GM08714 (cell line): ENCODE data around the gene ANKRD13D.

ENCODE experiments used
- H3K4me3 ChIP-seq: fragments of 200-500 bp; sonication (Bioruptor generic); 2 replicates; pipeline ENCODE4 v1.5.1; 2014; ENCODE audit warnings: mild to moderate bottlenecking, low read length, inconsistent platforms
- ZNF274 ChIP-seq: IDR thresholded peaks from 2 replicates; pipeline ENCODE4 v1.6.1; 2012; ENCODE audit warnings: mild to moderate bottlenecking, low read depth, low read length

Gene ANKRD13D

DNA sequence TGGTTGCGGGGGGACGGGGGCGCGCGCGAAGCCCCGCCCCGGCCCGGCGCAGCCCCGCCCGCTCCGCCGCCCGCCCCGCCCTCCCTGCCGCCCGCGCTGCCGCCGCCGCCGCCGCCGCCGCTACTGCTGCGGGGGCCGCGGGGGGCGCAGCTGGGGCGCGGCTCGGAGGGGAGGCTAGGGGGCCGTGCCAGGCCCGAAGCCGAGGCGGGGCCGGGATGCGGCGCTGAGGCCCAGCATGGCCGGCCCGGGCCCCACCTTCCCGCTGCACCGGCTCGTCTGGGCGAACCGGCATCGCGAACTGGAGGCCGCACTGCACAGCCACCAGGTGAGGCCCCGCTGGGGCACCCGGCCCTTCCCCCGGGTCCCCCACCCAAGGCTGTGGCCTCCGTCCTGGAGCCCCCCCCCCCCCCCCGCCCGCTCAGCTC is at the start of gene ANKRD13D:
ANKRD13D (plus strand) TSS at position 78 of the 425 bp plus-strand sequence; CDS start at position 236, 158 bp downstream.
- peak within 1 kb of the TSS; percentile 89 for H3K4me3 ChIP-seq
- TF ChIP-seq ZNF274: no peak

DNA sequence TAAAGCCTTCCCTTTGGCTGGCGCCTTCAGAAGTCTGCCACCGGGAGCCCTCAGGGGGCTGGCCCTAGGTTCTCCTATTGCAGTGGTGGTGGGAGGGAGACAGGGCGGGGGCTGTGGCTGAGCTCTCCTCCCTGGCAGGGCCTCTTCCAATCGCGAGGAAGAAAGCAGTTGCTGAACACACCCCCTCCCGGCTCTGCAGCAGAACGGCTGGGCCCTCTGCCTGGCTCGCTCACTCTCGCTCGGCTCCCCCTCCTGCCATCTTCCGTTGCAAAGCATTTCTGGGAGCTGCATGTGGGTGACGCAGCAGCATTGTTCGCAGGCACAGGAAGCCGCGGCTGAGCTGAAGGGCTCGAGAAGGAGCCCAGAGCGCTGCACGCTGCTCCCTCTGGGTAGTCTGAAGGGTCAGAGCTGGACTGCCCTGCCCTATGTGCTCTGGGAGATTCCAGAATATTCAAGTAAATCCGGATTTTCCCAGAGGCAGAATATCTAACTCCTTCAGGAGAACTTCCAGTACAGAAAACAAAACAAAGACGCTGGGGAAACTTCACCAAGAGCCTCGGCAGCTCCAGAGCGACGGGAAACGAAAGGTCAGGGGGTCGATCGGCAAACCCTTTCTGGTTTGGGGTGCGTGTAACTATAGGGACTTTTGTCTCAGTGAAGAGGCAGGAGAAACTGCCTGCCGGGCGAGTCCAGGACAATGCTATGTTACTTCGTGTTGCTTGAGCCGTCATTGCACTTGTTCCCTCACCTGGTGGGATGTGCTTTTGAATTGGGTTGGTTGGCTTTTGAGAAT is 49.1 kb upstream of the ANKRD13D start:
- TF ChIP-seq ZNF274: no peak
- H3K4me3 ChIP-seq: peak overlapping the region; percentile 88

DNA sequence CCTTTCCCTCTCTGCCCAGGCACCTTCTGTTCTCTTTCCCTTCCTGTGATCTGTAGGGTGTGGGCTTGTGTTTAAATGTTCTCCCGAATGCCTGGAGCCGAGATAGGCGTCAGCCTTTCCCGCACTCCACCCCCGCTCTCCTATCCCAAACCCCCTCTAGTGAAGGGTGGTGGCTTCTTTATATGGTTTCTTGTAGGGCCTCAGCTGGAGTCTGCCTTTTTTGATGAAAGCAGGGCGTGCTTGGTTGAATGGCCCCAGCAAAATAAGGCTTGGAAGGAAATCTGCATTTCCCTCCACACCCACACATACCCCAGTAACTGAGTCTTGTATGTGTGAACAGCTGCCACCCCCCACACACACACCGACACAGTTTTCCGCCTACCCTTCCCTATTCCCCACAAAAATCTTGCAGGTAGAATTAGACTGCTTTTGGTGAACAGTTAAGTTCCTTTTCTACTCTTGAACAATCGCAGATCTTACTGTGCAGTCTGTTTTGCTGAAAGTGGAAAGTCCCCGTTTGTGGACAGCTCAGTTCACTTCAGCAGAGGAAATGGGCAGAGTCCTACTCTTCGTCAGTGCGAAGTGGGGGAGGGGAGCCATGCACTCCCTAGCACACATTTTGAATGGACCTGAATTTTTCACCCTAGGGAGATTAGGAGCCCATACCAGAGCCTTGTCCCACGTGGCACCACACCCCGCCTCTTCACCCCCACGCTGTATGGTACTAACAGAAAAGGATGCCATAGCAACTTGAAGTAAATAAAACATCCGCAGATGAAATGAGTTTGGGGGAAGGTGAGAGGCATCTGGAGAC is 48.3 kb upstream of the ANKRD13D start:
- H3K4me3 ChIP-seq: peak overlapping the region; percentile 88
- no peak for TF ChIP-seq ZNF274

DNA sequence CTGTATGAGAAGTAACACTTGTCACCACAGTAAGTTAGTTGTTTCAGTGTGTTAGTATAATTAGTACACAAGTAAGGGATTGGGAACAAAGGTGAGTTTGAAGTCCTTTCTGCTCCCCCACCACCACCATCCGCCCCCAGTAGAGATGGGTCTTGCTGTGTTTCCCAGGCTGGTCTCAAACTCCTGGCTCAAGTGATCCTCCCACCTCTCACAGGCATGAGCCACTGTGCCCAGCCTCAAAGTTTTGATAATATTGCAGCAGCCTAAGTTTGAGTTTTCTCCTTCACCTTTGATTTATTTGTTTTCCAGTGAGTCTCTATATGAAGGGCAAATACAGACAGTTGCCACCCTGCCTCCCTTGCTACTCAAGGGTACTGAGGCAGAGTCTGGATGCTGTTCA is 46.6 kb upstream of the ANKRD13D start:
- peak overlapping the region; percentile 88 for H3K4me3 ChIP-seq

DNA sequence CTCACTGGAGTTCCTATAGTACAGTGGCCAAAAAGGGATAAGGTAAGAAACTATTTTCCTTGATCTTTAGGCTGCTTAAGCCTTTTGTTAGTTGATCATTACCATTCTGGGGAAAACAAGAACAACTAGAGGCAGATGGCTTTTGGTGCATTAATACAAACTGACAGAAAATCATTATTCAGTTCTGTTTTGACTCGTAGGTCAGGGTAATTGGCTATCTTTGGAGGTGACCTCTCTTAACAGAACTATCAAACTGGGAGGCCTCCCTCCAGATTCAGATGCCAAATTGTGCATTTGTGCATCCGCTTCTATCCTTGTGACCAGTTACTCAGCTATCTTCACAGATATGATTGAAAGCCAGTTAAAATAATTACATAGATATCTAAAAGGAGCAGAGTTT is 46.1 kb upstream of the ANKRD13D start:
- peak overlapping the region; percentile 88 for H3K4me3 ChIP-seq
- TF ChIP-seq ZNF274: no peak

More for the DNA sequence above, 46.6 kb upstream of the ANKRD13D start:
- TF ChIP-seq ZNF274: no peak

DNA sequence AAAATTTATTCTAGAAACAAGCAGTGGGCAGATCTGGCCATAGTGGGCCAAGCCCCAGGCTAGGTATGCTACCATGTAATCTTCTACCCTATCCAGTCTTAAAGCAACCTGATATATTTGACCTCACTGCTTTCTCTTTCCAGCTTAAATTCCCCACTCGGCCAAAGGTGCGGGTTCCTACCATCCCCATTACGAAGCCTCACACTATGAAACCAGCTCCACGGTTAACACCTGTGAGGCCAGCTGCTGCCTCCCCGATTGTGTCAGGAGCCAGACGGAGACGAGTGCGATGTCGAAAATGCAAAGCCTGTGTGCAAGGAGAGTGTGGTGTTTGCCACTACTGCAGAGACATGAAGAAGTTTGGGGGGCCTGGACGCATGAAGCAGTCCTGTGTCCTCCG is 44.1 kb upstream of the ANKRD13D start:
- TF ChIP-seq ZNF274: no peak

DNA sequence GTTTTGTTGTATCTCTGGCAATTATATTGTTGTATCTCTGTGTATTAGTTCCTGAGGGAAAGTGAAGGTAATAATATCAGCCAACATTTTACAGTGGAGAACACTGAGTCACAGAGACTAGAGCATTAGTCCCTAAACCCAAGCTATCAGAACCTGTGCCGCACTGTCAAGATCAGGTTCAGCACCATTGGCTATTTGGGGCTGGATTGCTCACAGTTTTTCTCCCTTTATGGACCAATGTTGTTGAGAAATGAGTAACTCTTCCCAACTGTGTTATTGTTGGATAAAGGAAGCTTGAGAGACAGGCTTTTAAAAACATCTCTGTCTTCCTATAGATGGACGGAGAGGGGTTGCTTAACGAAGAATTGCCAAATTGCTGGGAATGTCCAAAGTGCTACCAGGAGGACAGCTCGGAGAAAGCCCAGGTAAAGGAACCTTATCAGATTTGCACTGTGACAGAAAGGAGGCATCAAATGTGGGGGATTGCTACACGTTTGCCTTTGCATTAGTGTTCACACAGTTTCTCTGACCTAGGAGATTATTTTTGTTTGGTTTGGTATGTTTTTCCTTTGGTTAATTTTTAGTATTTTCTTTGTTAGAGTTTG is 41.1 kb upstream of the ANKRD13D start:
- TF ChIP-seq ZNF274: no peak
- H3K4me3 ChIP-seq: no peak overlapping the region

More for the DNA sequence above, 44.1 kb upstream of the ANKRD13D start:
- H3K4me3 ChIP-seq: no peak overlapping the region

DNA sequence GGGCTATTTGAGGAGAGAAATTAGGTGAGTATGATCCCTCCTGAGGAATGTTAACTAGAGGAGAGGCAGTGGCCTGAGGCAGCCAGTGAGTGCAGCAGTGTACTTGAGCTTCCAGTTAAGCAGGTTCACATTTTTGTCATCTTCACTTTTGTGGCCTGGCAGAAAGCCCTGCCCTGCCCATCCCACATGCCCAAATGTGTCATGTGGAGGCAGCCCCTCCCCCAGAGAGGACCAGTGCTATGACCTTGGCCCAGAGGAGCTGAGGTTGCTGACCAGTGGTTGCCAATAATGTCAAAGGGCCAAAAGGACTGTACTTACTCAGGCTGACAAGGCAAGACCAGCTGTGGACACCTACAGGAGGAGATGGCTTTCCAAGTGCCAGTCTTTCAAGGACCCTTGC is 40.5 kb upstream of the ANKRD13D start:
- no peak overlapping the region for H3K4me3 ChIP-seq
- no peak for TF ChIP-seq ZNF274

DNA sequence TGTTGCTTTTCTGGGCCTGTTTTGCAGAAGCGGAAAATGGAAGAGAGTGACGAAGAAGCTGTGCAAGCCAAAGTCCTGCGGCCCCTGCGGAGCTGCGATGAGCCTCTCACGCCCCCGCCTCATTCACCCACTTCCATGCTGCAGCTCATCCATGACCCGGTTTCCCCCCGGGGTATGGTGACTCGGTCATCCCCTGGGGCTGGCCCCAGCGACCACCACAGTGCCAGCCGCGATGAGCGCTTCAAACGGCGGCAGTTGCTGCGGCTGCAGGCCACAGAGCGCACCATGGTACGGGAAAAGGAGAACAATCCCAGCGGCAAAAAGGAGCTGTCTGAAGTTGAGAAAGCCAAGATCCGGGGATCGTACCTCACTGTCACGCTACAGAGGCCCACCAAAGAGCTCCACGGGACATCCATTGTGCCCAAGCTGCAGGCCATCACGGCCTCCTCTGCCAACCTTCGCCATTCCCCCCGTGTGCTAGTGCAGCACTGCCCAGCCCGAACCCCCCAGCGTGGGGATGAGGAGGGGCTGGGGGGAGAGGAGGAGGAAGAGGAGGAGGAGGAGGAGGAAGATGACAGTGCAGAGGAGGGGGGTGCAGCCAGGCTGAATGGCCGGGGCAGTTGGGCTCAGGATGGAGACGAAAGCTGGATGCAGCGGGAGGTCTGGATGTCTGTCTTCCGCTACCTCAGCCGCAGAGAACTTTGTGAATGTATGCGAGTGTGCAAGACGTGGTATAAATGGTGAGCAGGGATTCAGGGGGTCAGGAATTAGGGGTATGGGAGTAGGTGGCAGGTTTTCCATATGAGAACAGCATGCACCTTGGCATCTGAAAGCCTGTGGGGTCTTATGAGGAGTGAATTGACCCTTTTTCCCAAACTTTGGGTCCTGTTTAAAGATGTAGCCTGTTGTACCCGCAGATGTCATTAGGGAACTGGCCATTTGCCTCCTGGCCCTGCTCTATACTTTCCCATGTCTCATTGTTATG is 38.8 kb upstream of the ANKRD13D start:
- no peak for TF ChIP-seq ZNF274
- H3K4me3 ChIP-seq: no peak overlapping the region

DNA sequence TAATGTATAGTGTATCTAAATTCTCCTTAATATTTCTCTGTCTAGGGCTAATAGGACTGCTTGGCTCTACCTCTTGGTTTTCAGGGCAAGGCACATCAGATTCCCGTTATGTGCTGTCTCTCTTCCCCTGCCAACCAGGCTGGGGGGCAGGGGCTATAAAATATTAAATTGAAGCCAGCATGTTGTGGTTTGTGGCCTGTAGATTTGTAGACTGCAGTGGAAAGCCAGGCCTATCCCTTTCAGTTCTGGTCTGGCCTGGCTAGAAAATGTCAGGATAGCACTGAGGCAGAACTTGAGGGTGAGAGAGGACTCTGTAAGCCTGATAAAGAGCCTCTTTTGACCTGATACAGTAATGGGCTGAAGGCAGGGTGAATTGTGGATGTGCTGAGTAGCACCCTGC is 37.3 kb upstream of the ANKRD13D start:
- H3K4me3 ChIP-seq: no peak overlapping the region
- no peak for TF ChIP-seq ZNF274

DNA sequence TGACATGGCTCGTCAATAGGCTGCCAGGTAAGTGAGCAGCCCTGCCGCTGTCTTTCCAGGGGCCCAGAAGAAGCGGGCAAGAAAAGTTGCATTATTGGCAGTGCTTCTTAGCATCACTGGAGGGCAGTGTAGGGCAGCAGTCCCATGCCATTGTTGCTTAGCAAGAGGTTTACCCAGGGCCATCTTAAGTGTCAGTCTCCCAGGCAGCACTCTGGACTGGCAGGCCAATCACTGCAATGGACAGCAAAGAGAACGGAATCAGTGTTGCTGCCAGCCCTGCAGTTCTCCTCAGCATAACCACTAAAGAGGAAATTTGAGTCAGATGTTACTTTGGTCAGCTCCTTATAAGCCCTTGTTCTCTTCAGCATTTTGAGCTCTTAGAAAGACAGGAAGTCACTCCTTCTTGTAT is 36.3 kb upstream of the ANKRD13D start:
- TF ChIP-seq ZNF274: no peak
- H3K4me3 ChIP-seq: no peak overlapping the region

DNA sequence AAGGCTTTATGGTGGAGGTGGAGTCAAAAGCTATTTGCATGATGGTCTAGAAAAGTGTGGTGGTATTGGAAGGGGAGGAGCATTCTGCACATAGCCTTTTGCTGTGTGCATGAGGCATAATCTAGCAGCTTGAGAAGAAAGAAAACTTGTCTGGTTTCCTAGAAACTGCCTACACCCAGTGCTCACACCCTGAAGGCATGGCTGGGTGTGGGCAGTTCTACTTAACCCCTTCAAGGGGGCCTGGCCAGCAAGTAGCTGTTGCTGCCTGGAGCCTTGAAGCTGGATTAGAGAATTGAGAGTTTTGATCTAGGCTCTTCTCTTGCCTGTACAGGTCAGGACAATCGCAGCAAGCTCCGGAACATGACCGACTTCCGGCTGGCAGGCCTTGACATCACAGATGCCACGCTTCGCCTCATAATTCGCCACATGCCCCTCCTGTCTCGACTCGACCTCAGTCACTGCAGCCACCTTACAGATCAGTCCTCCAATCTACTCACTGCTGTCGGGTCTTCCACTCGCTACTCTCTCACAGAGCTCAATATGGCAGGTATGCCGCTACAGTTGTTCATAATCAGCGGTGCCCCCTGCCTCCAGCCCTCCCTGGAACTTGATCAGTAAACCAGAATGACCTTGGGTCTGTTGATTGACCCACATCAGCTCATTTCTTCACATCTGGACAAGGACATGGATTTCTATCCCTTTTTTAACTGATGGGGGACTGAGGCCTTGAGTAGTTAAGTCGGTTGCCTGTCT is 35.1 kb upstream of the ANKRD13D start:
- H3K4me3 ChIP-seq: no peak overlapping the region
- TF ChIP-seq ZNF274: no peak

DNA sequence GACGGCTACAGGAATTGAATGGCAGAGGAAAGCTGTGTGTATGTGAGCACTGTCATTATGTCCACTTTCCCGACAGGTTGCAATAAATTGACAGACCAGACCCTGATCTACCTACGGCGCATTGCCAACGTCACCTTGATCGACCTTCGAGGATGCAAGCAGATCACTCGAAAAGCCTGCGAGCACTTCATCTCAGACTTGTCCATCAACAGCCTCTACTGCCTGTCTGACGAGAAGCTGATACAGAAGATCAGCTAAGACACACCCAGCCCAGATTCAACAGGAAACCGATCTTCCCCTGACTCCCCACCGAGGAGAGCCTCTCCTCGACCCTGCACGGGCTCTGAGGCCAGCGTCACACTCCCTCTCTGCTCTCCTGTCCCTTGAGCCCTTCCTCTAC is 34.3 kb upstream of the ANKRD13D start:
- TF ChIP-seq ZNF274: no peak
- H3K4me3 ChIP-seq: no peak overlapping the region
